Sigmoid colon (tissue), 7 donors: Measurements from ENCODE around the gene SSH3. TPM values are rescaled to one million over a fixed set of nuclear protein-coding genes. Genes with fewer than 3 reads are reported as not detected.

ENCODE experiments used
- DNase-seq: peaks from one replicate; pipeline ENCODE4 v3.0.0-alpha.2; 2019
- H3K27ac ChIP-seq, 4 donors: fragments of 200-600 bp; sonication (generic); one replicate each; pipeline ENCODE4 v1.5.1; 2016 to 2019; ENCODE audit warnings: mild to moderate bottlenecking in 1 of 4
- H3K27me3 ChIP-seq, 3 donors: fragments of 200-600 bp; sonication (generic); one replicate each; pipeline ENCODE4 v1.5.1; 2019; ENCODE audit warnings: mild to moderate bottlenecking in 1 of 3
- H3K36me3 ChIP-seq, 4 donors: fragments of 200-600 bp; sonication (generic); one replicate each; pipeline ENCODE4 v1.5.1; 2016 to 2019
- H3K4me1 ChIP-seq, 4 donors: fragments of 200-600 bp; sonication (generic); one replicate each; pipeline ENCODE4 v1.5.1; 2017 to 2019
- H3K4me3 ChIP-seq, 4 donors: fragments of 200-600 bp; sonication (generic); one replicate each; pipeline ENCODE4 v1.5.1; 2017 to 2019; ENCODE audit warnings: mild to moderate bottlenecking in 2 of 4, moderate library complexity in 1 of 4
- H3K9me3 ChIP-seq, 4 donors: fragments of 200-600 bp in 3 of 4; sonication (generic) in 3 of 4; one replicate each; pipeline versions ENCODE4 v1.5.1 to v1.6.1; 2013 to 2019
- EP300 ChIP-seq, 4 donors: sonication (generic); formaldehyde crosslinking; IDR thresholded peaks; one replicate each; pipeline ENCODE4 v1.6.1; 2017; ENCODE audit warnings: antibody characterized with exemption in 4 of 4
- POLR2A ChIP-seq, 2 donors: fragments of 450-650 bp; IDR thresholded peaks; one replicate each; pipeline ENCODE4 v1.6.1; 2016; ENCODE audit warnings: antibody characterized with exemption in 2 of 2, mild to moderate bottlenecking in 2 of 2, moderate library complexity in 2 of 2
- POLR2AphosphoS5 ChIP-seq, 4 donors: sonication (generic); formaldehyde crosslinking; IDR thresholded peaks; one replicate each; pipeline ENCODE4 v1.6.1; 2017; ENCODE audit warnings: antibody characterized with exemption in 4 of 4
- WGBS, 2 donors: extraction: QIAGEN DNeasy Blood & Tissue Kit; methylation state at CpG; one replicate each; pipeline ENCODE4 v1.1.7; 2013; 5-methylcytosine and 5-hydroxymethylcytosine counted together
- intact Hi-C: fragments of 100-400 bp; cut with DNase I; formaldehyde crosslinking; loops from one replicate; pipeline ENCODE4 v1.15.1; 2023
- polyA plus RNA-seq, 3 donors: library from polyadenylated mRNA; stranded (reverse); fragments of 200-250 nt; gene quantifications; one replicate each; pipeline ENCODE4 v1.2.3, GENCODE V29; 2013
- total RNA-seq, 4 donors: library from RNA; depleted of rRNA; stranded (reverse); fragments of >200 nt; gene quantifications; one replicate each; pipeline ENCODE4 v1.1.0, GENCODE V29; 2016
- TF ChIP-seq, protein P1 (sequence below), 4 experiments: fragments of 450-650 bp in 3 of 4; fragments of 200-600 bp in 1 of 4; IDR thresholded peaks; one replicate each; pipeline ENCODE4 v1.5.1; 2016 to 2019; ENCODE audit warnings: antibody characterized with exemption in 4 of 4, mild to moderate bottlenecking in 3 of 4, moderate library complexity in 2 of 4
- donor health status: healthy with polysubstance abuse.
- donor health status: Bipolar disorder and iron deficiency.
- donor health status: healthy.

Gene SSH3
- total and polyA plus RNA-seq, 7 donors: 15.6 to 39.0 (median 26.5) TPM

DNA sequence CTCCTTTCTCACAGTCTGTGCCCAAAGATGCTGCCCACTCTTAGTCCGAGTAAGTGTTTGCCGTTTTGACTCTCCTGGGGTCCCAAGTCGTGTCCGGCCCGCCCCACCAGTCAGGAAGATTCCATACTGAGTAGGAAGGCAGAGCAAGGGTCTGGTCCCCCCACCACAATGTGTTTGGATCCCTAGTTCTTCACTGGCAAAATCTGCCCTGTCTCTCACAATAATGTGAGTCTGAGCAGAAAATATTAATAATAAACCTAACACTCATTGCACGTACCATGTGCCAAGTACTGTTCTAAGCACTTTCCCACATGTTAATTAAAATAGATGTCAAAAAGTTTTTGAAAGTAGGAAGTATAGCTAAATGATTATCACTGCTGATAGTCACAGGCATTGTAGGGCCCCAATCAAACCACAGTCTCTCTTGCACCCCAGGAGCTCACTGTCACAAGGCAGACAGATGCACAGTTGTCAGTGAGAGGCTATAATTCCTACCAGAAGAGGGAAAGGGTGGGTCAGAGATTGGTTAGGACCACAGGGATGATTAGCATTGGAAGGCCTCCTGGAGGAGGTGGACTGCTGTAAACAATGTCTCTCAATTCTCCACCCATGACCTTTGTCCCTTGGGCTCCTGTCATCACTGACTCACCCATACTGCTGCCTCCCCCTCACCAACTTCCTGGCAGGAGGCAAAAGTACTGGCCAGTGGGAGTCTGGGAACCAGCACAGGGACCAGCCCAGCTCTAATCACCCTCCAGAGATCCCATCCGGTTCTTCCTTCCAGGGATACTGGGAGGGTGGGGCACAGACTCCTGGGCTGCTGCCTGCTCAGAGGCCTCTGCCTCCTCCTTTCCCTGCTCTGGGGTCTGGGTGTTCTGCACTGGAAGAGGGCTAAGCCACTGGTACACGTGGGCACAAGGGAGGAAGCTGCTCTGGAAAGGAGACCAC, 51.0 kb downstream of the SSH3 start:
- H3K4me1 ChIP-seq: peaks cover 3 to 75% (median 74%) of the 10 kb centered on the region in 4 donors

DNA sequence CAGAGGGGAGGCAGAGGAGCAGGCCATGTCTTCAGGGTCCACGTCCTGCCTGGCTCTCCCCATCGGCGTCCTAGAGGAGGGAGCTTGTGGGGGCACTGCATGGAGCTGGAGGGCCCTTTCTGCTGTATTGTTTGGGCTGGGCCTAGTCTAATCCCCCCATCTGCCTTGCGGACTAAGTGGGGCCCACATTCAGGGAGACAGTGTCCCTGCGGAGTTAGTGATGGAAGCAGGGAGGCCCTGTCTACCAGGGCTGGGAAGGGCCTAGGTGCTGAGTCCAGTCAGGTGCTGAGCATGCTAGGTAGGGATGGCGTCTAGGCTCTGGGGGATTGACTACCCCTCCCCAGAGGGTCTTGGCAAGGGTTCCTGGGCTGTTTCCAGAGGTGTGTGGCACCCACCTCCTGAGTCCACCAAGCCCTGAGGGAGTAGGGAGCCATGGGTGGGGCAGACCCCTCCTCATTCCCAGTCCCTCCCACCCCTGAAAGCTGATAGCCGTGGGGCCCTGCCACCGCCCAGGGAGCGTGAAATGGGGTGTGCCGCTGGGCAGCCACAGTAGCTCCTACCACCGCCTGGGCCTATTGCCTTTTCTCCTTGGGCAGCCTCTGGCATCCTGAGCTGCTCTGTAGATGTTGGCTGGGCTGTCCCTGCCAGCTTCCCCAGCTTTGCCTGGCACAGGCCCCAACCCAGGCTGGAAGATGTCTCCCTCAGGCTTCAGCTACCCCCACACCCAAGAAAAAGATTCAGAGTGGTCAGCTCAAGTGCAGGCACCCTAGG, 51.9 kb downstream of the SSH3 start:
- TF ChIP-seq, protein P1, sequence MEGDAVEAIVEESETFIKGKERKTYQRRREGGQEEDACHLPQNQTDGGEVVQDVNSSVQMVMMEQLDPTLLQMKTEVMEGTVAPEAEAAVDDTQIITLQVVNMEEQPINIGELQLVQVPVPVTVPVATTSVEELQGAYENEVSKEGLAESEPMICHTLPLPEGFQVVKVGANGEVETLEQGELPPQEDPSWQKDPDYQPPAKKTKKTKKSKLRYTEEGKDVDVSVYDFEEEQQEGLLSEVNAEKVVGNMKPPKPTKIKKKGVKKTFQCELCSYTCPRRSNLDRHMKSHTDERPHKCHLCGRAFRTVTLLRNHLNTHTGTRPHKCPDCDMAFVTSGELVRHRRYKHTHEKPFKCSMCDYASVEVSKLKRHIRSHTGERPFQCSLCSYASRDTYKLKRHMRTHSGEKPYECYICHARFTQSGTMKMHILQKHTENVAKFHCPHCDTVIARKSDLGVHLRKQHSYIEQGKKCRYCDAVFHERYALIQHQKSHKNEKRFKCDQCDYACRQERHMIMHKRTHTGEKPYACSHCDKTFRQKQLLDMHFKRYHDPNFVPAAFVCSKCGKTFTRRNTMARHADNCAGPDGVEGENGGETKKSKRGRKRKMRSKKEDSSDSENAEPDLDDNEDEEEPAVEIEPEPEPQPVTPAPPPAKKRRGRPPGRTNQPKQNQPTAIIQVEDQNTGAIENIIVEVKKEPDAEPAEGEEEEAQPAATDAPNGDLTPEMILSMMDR (IDR thresholded peaks at IDR 0.05): no peak
- TF ChIP-seq EP300 (IDR thresholded peaks at IDR 0.05) (no peak), POLR2AphosphoS5 (IDR thresholded peaks at IDR 0.05) (no peak), POLR2A (IDR thresholded peaks at IDR 0.05) (no peak)
- Histone ChIP-seq H3K4me3 (no peak overlapping the region), H3K27ac (peak overlapping the region; percentile 95 to 100 (median 98)), H3K36me3 (no peaks in the 10 kb centered on the region), H3K9me3 (no peaks in the 10 kb centered on the region), H3K4me1 (peaks cover 3 to 75% (median 74%) of the 10 kb centered on the region in 4 donors), H3K27me3 (no peaks in the 10 kb centered on the region)
- peak; percentile 72 for DNase-seq
- WGBS, 2 donors: 24 to 67% methylated on average over 11 of the region's 11 CpGs
- intact Hi-C loops: no loop called here

More for the DNA sequence above, 51.0 kb downstream of the SSH3 start:
- H3K36me3 ChIP-seq: no peaks in the 10 kb centered on the region
- H3K9me3 ChIP-seq: no peaks in the 10 kb centered on the region
- no peaks in the 10 kb centered on the region for H3K27me3 ChIP-seq
- H3K27ac ChIP-seq: peak overlapping the region; percentile 95 to 100 (median 98)
- 8 to 25% methylated on average over 8 of the region's 8 CpGs for WGBS, 2 donors
- TF ChIP-seq EP300 (IDR thresholded peaks at IDR 0.05) (no peak), POLR2A (IDR thresholded peaks at IDR 0.05) (peak in 1 of 2 donors; percentile 16), POLR2AphosphoS5 (IDR thresholded peaks at IDR 0.05) (peak in 3 of 4 donors; percentile 23 to 69 (median 38))
- TF ChIP-seq, protein P1 (IDR thresholded peaks at IDR 0.05): no peak
- DNase-seq: peak; percentile 81
- peak overlapping the region; percentile 71 to 85 (median 76) for H3K4me3 ChIP-seq
- intact Hi-C loops: no loop called here

DNA sequence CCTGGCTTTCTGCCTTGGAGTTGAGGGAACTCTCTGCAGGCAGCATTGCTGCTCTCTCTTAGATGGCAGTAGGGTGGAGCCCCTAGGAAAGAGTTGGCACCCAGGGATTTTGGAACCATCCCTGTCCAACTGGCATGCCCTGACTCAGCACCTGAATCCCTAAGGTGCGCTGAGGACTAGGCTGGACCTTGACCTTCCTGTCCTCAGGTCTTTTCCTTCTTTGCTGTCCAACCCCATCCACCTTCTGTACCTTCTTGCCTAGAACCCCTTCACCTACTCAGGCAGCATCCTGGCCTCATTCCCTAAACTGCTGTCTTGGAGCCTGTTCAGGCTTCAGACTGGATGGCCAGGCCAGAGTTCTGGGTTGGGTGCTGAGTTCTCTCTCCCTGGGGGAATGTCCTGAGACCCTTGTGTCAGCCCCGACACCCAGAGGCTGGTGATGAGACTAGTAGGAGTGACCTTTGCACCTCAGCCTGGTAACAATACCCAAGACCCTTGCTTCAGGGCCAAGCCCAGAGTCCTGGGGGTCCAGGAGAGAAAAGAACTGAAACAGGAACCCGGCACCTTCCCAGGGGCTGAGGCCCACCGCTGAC, 52.6 kb downstream of the SSH3 start:
- peaks cover 3 to 74% (median 70%) of the 10 kb centered on the region in 4 donors for H3K4me1 ChIP-seq
- H3K27me3 ChIP-seq: no peaks in the 10 kb centered on the region
- H3K36me3 ChIP-seq: no peaks in the 10 kb centered on the region
- no peak overlapping the region for H3K4me3 ChIP-seq
- TF ChIP-seq EP300 (IDR thresholded peaks at IDR 0.05) (no peak), POLR2AphosphoS5 (IDR thresholded peaks at IDR 0.05) (no peak), POLR2A (IDR thresholded peaks at IDR 0.05) (no peak)
- TF ChIP-seq, protein P1 (IDR thresholded peaks at IDR 0.05): no peak
- no peak for DNase-seq
- 42 to 81% methylated on average over 4 of the region's 4 CpGs for WGBS, 2 donors
- H3K27ac ChIP-seq: peak overlapping the region; percentile 95 to 100 (median 98)
- intact Hi-C loops: no loop called here
- no peaks in the 10 kb centered on the region for H3K9me3 ChIP-seq

DNA sequence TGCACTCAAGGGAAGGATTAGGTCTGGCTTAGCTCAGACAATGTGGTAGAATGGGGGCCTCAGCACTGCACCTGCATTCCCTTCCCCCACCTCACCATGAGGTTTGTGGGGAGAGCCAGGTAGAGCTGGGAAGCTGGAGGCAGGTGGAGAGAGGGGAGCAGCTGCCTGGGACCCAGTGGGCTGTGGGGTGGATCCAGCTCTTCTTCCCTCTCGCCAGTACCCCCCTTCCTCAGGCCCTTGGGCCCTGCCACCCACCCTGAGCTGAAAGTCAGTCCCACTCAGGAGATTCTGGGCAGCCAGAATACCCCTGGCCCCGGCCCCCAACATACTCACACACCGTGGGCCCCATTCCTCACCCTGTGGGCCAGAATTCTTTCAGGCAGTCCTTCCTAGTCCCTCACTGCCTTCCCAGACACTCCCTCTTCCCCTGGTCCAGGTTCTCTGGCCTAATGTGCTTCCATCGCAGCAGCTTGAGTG, 53.1 kb downstream of the SSH3 start:
- Histone ChIP-seq H3K36me3 (no peaks in the 10 kb centered on the region), H3K27me3 (no peaks in the 10 kb centered on the region), H3K27ac (peak overlapping the region; percentile 95 to 100 (median 98)), H3K4me1 (peaks cover under 1 to 68% (median 65%) of the 10 kb centered on the region in 4 donors), H3K4me3 (no peak overlapping the region), H3K9me3 (no peaks in the 10 kb centered on the region)
- intact Hi-C loops: no loop called here
- 31 to 44% methylated on average over 4 of the region's 4 CpGs for WGBS, 2 donors
- no peak for DNase-seq
- TF ChIP-seq EP300 (IDR thresholded peaks at IDR 0.05) (no peak), POLR2AphosphoS5 (IDR thresholded peaks at IDR 0.05) (no peak), POLR2A (IDR thresholded peaks at IDR 0.05) (no peak)
- TF ChIP-seq, protein P1 (IDR thresholded peaks at IDR 0.05): no peak
